ENCODE results near the gene ST8SIA2. TPM values are rescaled to one million over a fixed set of nuclear protein-coding genes. Genes with fewer than 3 reads are reported as not detected.

Gene ST8SIA2
- total and polyA plus RNA-seq, 2 experiments from 2014 or later, result 4.0 to 5.9 TPM

GRCh38 chr15:92451225-92451825, 57.6 kb downstream of the ST8SIA2 start:
- TF ChIP-seq, protein P1, sequence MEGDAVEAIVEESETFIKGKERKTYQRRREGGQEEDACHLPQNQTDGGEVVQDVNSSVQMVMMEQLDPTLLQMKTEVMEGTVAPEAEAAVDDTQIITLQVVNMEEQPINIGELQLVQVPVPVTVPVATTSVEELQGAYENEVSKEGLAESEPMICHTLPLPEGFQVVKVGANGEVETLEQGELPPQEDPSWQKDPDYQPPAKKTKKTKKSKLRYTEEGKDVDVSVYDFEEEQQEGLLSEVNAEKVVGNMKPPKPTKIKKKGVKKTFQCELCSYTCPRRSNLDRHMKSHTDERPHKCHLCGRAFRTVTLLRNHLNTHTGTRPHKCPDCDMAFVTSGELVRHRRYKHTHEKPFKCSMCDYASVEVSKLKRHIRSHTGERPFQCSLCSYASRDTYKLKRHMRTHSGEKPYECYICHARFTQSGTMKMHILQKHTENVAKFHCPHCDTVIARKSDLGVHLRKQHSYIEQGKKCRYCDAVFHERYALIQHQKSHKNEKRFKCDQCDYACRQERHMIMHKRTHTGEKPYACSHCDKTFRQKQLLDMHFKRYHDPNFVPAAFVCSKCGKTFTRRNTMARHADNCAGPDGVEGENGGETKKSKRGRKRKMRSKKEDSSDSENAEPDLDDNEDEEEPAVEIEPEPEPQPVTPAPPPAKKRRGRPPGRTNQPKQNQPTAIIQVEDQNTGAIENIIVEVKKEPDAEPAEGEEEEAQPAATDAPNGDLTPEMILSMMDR (IDR thresholded peaks at IDR 0.05; ENCODE audit: low read depth, low read length), result no peak
- Histone ChIP-seq H3K36me3 (no peaks in the 10 kb centered on the region), H3K27me3 (no peaks in the 10 kb centered on the region), H3K4me3 (no peak overlapping the region), H3K9me3 (ENCODE audit: low read depth) (no peaks in the 10 kb centered on the region), H3K4me1 (ENCODE audit: low read depth) (no peaks in the 10 kb centered on the region), H3K27ac (no peak overlapping the region)
- DNase-seq (ENCODE audit: low read depth in 1 of 2, low spot score in 1 of 2), result no peak

- no peaks in the 10 kb centered on the region for H3K36me3 ChIP-seq
- no peak for DNase-seq (ENCODE audit: low read depth in 1 of 2, low spot score in 1 of 2)
Measured at GRCh38 chr15:92452143-92452542, 58.5 kb downstream of the ST8SIA2 start.

GRCh38 chr15:92453607-92454006, 59.9 kb downstream of the ST8SIA2 start:
- no peak overlapping the region for H3K27ac ChIP-seq
- TF ChIP-seq, protein P1 (IDR thresholded peaks at IDR 0.05; ENCODE audit: low read depth, low read length), result no peak
- H3K9me3 ChIP-seq (ENCODE audit: low read depth), result no peaks in the 10 kb centered on the region
- H3K4me3 ChIP-seq, result no peak overlapping the region
- H3K27me3 ChIP-seq, result no peaks in the 10 kb centered on the region
- H3K36me3 ChIP-seq, result no peaks in the 10 kb centered on the region
- no peak for DNase-seq (ENCODE audit: low read depth in 1 of 2, low spot score in 1 of 2)
- H3K4me1 ChIP-seq (ENCODE audit: low read depth), result peaks cover 3% of the 10 kb centered on the region

More at GRCh38 chr15:92452143-92452542, 58.5 kb downstream of the ST8SIA2 start:
- Histone ChIP-seq H3K4me3 (no peak overlapping the region), H3K4me1 (ENCODE audit: low read depth) (peaks cover under 1% of the 10 kb centered on the region), H3K9me3 (ENCODE audit: low read depth) (no peaks in the 10 kb centered on the region), H3K27me3 (no peaks in the 10 kb centered on the region), H3K27ac (no peak overlapping the region)
- TF ChIP-seq, protein P1 (IDR thresholded peaks at IDR 0.05; ENCODE audit: low read depth, low read length), result no peak

- DNase-seq (ENCODE audit: low read depth in 1 of 2, low spot score in 1 of 2), result no peak
- TF ChIP-seq, protein P1 (IDR thresholded peaks at IDR 0.05; ENCODE audit: low read depth, low read length), result no peak
- H3K27ac ChIP-seq, result no peak overlapping the region
- no peak overlapping the region for H3K4me3 ChIP-seq
- H3K4me1 ChIP-seq (ENCODE audit: low read depth), result peaks cover 3% of the 10 kb centered on the region
- no peaks in the 10 kb centered on the region for H3K9me3 ChIP-seq (ENCODE audit: low read depth)
- H3K36me3 ChIP-seq, result no peaks in the 10 kb centered on the region
- no peaks in the 10 kb centered on the region for H3K27me3 ChIP-seq
Measured at GRCh38 chr15:92454555-92455105, 60.9 kb downstream of the ST8SIA2 start.

DNA sequence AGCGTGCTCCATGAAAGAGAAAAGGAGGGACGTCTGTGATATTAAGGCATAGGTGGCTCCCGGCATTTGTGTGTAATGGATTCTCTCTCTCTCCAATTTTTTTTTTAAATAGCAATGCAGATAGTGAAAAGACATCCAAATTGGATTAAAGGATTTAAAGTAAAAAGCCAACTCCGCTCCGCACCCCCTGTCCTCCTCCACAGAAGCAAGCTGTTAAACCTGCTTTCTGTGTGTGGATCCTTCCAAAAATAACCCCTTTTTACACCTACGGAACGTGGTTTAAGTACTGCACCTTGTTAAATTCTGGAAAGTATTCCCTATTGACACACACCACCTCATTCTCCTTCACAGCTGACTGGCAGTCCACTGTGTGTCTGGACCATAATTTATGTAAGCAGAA, 61.6 kb downstream of the ST8SIA2 start:
- Histone ChIP-seq H3K27me3 (no peaks in the 10 kb centered on the region), H3K4me3 (no peak overlapping the region), H3K9me3 (ENCODE audit: low read depth) (no peaks in the 10 kb centered on the region), H3K4me1 (ENCODE audit: low read depth) (peaks cover 3% of the 10 kb centered on the region), H3K36me3 (no peaks in the 10 kb centered on the region), H3K27ac (no peak overlapping the region)
- no peak for DNase-seq (ENCODE audit: low read depth in 1 of 2, low spot score in 1 of 2)
- TF ChIP-seq, protein P1 (IDR thresholded peaks at IDR 0.05; ENCODE audit: low read depth, low read length), result no peak

Data from cardiac muscle cell (in vitro differentiated cells and primary cell).